ENCODE data around the gene APEX1.
"Not testable (repeated sequence)": the region's sequence is repeated elsewhere in the genome, so short reads cannot be mapped to it uniquely, and the experiment has no call there.

GRCh38 chr14:20443650-20444049 lies 11.4 kb upstream of the APEX1 start:
- not testable (repeated sequence) for TF ChIP-seq OSR1 (CRISPR knock-in tag; IDR thresholded peaks at IDR 0.05); PATZ1 (CRISPR knock-in tag; IDR thresholded peaks at IDR 0.05; ENCODE audit: borderline replicate concordance); ZC3H10 (CRISPR knock-in tag; IDR thresholded peaks at IDR 0.05); GLIS3 (CRISPR knock-in tag; IDR thresholded peaks at IDR 0.05); ZFP3 (CRISPR knock-in tag; IDR thresholded peaks at IDR 0.05); ZNF8 (CRISPR knock-in tag; IDR thresholded peaks at IDR 0.05); TCF4 (CRISPR knock-in tag; IDR thresholded peaks at IDR 0.05; ENCODE audit: borderline replicate concordance)

Data from SK-N-SH treated with all-trans-retinoic acid at 6 μM for 48 hours (cell line).